MCF 10A (cell line): ENCODE measurements around the gene TRIM9. TPM values are rescaled to one million over a fixed set of nuclear protein-coding genes. Genes with fewer than 3 reads are reported as not detected.

Experiments used
- BruUV-seq: library from RNA; stranded (reverse); fragments of 400-500 nt; replicated peaks from 2 replicates; lab custom pipeline; 2021; lab: Mats Ljungman, UMichigan
- CTCF ChIA-PET: fragments of 300-600 bp; sonication (Branson Sonifier 250); formaldehyde crosslinking; extraction: SDS; loops from one replicate; lab custom pipeline; 2021; ENCODE audit warnings: antibody characterized with exemption, inconsistent platforms; lab: Yijun Ruan, JAX
- POLR2A ChIA-PET: fragments of 300-600, 350-650 bp; sonication (Branson Sonifier 250); formaldehyde crosslinking; extraction: SDS; loops from one replicate; lab custom pipeline; 2020; ENCODE audit warnings: antibody characterized with exemption, inconsistent platforms; lab: Yijun Ruan, JAX
- DNase-seq: peaks from one replicate; pipeline ENCODE4 v3.0.0-alpha.2; 2018; ENCODE audit not compliant: unreplicated experiment
- H3K27ac Mint-ChIP-seq: one replicate; pipeline ENCODE4 v1.8.0; 2022; ENCODE audit warnings: mild to moderate bottlenecking, low read depth, mixed read lengths; ENCODE audit not compliant: unreplicated experiment
- H3K27me3 Mint-ChIP-seq: one replicate; pipeline ENCODE4 v1.8.0; 2022; ENCODE audit warnings: mixed read lengths; ENCODE audit not compliant: insufficient read depth, unreplicated experiment
- H3K36me3 Mint-ChIP-seq: one replicate; pipeline ENCODE4 v1.8.0; 2022; ENCODE audit warnings: mild to moderate bottlenecking, moderate library complexity, mixed read lengths; ENCODE audit not compliant: insufficient read depth, unreplicated experiment
- H3K4me1 Mint-ChIP-seq: one replicate; pipeline ENCODE4 v1.8.0; 2022; ENCODE audit warnings: mixed read lengths; ENCODE audit not compliant: insufficient read depth, unreplicated experiment
- H3K4me3 Mint-ChIP-seq: one replicate; pipeline ENCODE4 v1.8.0; 2022; ENCODE audit warnings: mild to moderate bottlenecking, moderate library complexity, mixed read lengths; ENCODE audit not compliant: unreplicated experiment
- H3K9me3 Mint-ChIP-seq: one replicate; pipeline ENCODE4 v1.8.0; 2022; ENCODE audit warnings: mixed read lengths; ENCODE audit not compliant: unreplicated experiment
- intact Hi-C: fragments of 100-400 bp; cut with micrococcal nuclease; formaldehyde crosslinking; loops from 2 replicates; pipeline ENCODE4 v1.14.1; 2022
- total RNA-seq: library from RNA; stranded (reverse); gene quantifications from 2 replicates; pipeline ENCODE4 v1.2.3, GENCODE V29; 2022
- TF ChIP-seq, protein P1 (sequence below): fragments of 200-600 bp; IDR thresholded peaks from one replicate; pipeline ENCODE4 v1.8.0; 2022; ENCODE audit warnings: antibody characterized with exemption, mild to moderate bottlenecking; ENCODE audit not compliant: unreplicated experiment

TRIM9 gene
- total RNA-seq, 1 experiment from 2014 or later = 0.19 TPM

DNA sequence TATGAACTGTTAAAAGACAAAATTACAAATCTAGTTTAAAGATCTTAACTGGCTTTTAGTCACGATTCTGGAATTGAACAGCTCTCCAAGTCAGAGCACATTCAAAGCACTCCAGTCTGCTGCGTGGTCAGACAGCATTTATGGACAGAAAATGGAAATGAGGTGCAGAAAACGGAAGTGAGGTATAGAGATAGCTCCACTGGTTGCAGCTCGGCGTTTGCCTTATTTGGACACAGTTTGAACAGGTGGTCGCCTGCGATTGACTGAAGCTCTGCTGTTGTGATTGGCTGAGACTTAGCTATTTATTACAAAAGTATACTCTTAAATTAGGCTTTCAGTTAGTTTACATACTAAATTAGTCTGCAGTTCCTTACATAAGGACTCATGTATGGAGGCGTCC is 28.3 kb downstream of the TRIM9 start:
- no peak overlapping the region for H3K27ac Mint-ChIP-seq
- H3K9me3 Mint-ChIP-seq = peaks cover 17% of the 10 kb centered on the region
- intact Hi-C loops = no loop called here
- no peak for DNase-seq
- TF ChIP-seq, protein P1, sequence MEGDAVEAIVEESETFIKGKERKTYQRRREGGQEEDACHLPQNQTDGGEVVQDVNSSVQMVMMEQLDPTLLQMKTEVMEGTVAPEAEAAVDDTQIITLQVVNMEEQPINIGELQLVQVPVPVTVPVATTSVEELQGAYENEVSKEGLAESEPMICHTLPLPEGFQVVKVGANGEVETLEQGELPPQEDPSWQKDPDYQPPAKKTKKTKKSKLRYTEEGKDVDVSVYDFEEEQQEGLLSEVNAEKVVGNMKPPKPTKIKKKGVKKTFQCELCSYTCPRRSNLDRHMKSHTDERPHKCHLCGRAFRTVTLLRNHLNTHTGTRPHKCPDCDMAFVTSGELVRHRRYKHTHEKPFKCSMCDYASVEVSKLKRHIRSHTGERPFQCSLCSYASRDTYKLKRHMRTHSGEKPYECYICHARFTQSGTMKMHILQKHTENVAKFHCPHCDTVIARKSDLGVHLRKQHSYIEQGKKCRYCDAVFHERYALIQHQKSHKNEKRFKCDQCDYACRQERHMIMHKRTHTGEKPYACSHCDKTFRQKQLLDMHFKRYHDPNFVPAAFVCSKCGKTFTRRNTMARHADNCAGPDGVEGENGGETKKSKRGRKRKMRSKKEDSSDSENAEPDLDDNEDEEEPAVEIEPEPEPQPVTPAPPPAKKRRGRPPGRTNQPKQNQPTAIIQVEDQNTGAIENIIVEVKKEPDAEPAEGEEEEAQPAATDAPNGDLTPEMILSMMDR = no peak
- no peaks in the 10 kb centered on the region for H3K4me1 Mint-ChIP-seq
- no peak overlapping the region for H3K4me3 Mint-ChIP-seq
- no TSS peak for BruUV-seq
- CTCF ChIA-PET = interaction anchor here (0.6 kb wide), 1 partner anchor 21 kb away, joined by 3 read pairs; no protein-coding TSS in a partner anchor
- POLR2A ChIA-PET = interaction anchor here (0.8 kb wide), 1 partner anchor 11 kb away, joined by 3 read pairs; no protein-coding TSS in a partner anchor
- H3K27me3 Mint-ChIP-seq = no peaks in the 10 kb centered on the region
- H3K36me3 Mint-ChIP-seq = no peaks in the 10 kb centered on the region

DNA sequence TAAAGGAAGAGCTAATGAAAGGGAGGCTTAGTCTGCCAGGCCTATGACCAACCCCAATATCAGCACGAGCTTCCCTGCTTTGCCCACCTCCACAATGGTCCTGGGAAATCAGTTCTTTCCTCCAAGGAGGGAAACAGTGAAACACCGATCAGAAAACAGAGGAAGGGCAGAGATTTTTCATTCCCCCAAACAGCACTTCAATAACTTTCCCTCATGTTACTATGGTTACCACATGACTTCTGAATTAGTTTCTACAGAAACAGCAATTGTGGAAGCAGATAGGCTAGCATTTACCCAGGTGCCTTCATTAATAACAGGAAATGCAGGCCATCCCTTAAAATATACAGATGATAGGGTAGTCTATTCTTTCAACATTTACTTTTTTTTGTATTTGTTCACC is 35.9 kb downstream of the TRIM9 start:
- ChIA-PET CTCF (interaction anchor here (1.1 kb wide), 1 partner anchor 160 kb away, joined by 4 read pairs; no protein-coding TSS in a partner anchor), POLR2A (no interaction called here)
- H3K9me3 Mint-ChIP-seq = peaks cover 17% of the 10 kb centered on the region
- H3K36me3 Mint-ChIP-seq = no peaks in the 10 kb centered on the region
- H3K27ac Mint-ChIP-seq = no peak overlapping the region
- H3K27me3 Mint-ChIP-seq = no peaks in the 10 kb centered on the region
- no peaks in the 10 kb centered on the region for H3K4me1 Mint-ChIP-seq
- intact Hi-C loops = no loop called here
- TF ChIP-seq, protein P1 = no peak
- no peak for DNase-seq
- no peak overlapping the region for H3K4me3 Mint-ChIP-seq
- no TSS peak for BruUV-seq

DNA sequence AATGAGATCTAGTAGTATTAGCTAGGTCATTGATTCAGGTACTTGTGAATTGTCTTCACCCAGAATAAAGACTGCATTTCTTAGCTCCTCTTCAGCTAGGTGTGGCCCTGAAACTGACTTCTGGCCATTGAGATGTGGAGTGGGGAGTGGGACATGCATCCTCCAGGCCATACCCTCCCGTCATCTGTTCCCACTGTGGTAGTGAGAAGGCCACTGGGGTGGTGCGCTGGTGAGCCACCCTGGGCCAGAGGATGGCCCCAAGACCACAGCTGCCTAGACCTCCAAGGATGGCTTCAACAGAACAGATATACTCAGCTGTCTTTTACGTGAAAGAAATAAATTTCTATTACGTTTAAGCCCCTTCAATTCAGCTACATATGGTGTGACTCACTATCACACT is 36.5 kb downstream of the TRIM9 start:
- TF ChIP-seq, protein P1 = no peak
- H3K36me3 Mint-ChIP-seq = no peaks in the 10 kb centered on the region
- H3K4me3 Mint-ChIP-seq = no peak overlapping the region
- no peak for DNase-seq
- POLR2A ChIA-PET = interaction anchor here (0.8 to 1.4 kb wide), 2 partner anchors 13 to 37 kb away, joined by 4 read pairs; partner anchors contain the start of gene TRIM9
- no peak overlapping the region for H3K27ac Mint-ChIP-seq
- no TSS peak for BruUV-seq
- CTCF ChIA-PET = interaction anchor here (0.6 to 1.1 kb wide), 2 partner anchors 160 to 410 kb away, joined by 4 read pairs; no protein-coding TSS in a partner anchor
- H3K4me1 Mint-ChIP-seq = no peaks in the 10 kb centered on the region
- intact Hi-C loops = no loop called here
- peaks cover 16% of the 10 kb centered on the region for H3K9me3 Mint-ChIP-seq
- no peaks in the 10 kb centered on the region for H3K27me3 Mint-ChIP-seq

DNA sequence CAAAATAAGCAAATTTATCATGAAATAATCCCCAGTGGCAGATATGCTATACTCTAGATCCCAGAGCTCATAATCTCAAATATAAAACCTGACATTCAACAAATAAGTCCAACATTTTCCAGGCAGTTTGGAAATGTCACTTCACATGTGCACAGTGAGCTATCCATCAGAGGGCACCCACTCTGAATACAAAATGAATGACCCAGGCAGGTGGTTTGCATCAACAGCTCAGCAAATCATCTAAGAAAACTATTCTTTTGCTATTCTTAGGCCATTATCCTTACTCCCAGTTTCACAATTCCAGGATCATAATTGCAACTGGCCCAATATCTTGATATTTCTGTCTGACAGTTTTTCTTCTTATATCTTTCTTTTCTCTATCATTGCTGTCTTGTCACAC is 38.5 kb downstream of the TRIM9 start:
- intact Hi-C loops = no loop called here
- Mint-ChIP-seq H3K27me3 (no peaks in the 10 kb centered on the region), H3K27ac (no peak overlapping the region), H3K4me1 (no peaks in the 10 kb centered on the region), H3K4me3 (no peak overlapping the region), H3K36me3 (no peaks in the 10 kb centered on the region), H3K9me3 (no peaks in the 10 kb centered on the region)
- TF ChIP-seq, protein P1 = no peak
- no peak for DNase-seq
- ChIA-PET CTCF (no interaction called here), POLR2A (interaction anchor here (1.1 kb wide), 1 partner anchor 8 kb away, joined by 3 read pairs; no protein-coding TSS in a partner anchor)
- BruUV-seq = no TSS peak
